ENCODE data around the gene KDM4C.
"Not testable (repeated sequence)": the region's sequence is repeated elsewhere in the genome, so short reads cannot be mapped to it uniquely, and the experiment has no call there.

KDM4C gene

GRCh38 chr9:7172154-7173115 lies 414.7 kb downstream of the KDM4C start:
- DNase-seq (ENCODE audit: low spot score): no peak

GRCh38 chr9:7173139-7173538 lies 415.4 kb downstream of the KDM4C start:
- DNase-seq (ENCODE audit: low spot score): no peak

DNA sequence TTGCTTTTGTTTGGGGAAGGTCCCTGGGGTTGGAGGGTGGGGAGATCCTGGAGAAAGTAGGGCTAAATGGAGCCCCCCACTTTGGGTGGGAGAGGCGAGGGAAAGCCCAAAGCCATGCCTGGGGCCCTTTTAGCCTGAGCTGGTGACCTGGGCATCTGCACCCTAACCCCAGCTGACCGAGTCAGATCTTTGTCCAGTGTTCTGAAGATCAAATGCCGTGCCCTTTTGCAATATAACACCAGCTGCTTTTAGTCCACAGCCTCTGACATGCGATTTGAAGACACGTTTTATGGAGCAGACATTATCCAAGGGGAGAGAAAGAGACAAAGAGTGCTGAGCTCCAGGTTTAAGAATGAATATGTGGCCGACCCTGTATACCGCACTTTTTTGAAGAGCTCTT lies 416.5 kb downstream of the KDM4C start:
- no peak for DNase-seq (ENCODE audit: low spot score)

GRCh38 chr9:7174884-7175283 lies 417.1 kb downstream of the KDM4C start:
- no peak for DNase-seq (ENCODE audit: low spot score)

GRCh38 chr9:7176561-7176960 lies 418.8 kb downstream of the KDM4C start:
- no peak for DNase-seq (ENCODE audit: low spot score)

GRCh38 chr9:7177383-7177782 lies 419.6 kb downstream of the KDM4C start:
- no peak for DNase-seq (ENCODE audit: low spot score)

DNA sequence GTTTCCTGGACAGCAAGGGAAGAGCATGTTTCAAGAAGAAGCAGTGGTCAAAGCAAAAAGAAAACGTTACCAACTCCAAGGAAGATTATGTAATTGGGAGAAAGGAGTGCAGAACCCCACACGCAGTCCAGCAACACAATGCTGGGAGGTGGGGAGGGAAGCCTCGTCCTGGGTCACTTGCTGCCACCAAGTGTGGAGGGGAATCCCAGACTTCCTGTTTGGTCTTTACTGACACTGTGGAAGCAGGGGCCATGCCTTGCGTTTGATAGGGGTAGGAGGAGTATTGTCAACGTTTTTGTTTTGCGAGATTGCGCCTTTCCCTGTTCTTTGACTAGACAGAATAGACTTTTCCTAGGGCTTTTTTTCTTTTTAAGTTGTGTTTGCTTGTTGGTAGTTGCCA lies 421.0 kb downstream of the KDM4C start:
- DNase-seq (ENCODE audit: low spot score): no peak

- DNase-seq (ENCODE audit: low spot score): no peak
Measured at GRCh38 chr9:7180247-7180646, 422.5 kb downstream of the KDM4C start.

DNA sequence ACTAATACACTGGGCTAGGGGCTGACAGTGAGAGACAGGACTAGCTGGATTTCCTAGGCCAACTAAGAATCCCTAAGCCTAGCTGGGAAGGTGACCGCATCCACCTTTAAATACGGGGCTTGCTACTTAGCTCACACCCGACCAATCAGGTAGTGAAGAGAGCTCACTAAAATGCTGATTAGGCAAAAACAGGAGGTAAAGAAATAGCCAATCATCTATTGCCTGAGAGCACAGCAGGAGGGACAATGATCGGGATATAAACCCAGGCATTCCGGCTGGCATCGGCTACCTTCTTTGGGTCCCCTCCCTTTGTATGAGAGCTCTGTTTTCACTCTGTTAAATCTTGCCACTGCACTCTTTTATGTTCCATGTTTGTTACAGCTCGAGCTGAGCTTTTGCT lies 425.4 kb downstream of the KDM4C start:
- not testable (repeated sequence) for DNase-seq (ENCODE audit: low spot score)

DNA sequence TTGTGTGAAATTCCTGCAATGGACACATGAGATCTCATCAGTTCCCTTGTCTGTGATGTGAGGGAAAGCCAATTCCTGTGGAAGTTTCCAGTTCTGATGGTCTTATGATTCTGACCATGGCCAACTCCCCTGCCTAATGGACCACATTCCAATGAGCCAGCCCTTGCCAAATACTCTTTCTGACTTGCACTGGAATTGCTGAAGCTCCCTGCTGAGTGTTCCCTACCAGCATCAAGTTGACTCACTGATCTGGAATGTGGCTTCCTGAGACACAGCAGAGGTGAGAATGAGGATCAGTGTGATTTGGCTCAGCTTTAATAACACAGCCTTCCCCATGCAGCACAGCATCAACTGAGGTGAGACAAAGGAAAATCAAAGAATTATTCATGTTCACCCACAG lies 427.8 kb downstream of the KDM4C start:
- no peak for DNase-seq (ENCODE audit: low spot score)

DNA sequence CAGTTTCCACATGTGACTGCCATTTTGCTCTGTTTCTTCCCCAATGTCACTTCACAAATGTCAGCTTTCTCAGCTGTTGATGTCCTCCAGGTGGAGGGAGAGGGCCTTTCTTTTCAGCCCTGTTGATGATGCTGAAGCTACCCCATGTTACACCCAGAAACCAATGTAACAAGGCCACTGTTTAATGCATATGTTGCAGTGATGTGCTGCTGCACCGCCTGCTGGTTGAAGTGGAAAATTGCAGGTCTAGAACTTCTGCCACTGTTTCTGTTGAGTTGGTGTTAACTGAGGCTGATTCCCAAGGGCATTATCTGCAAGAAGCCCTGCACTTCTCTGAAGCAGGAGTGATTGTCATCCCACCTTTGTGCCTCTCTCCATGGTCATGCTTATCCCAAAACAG lies 428.4 kb downstream of the KDM4C start:
- DNase-seq (ENCODE audit: low spot score): no peak

DNA sequence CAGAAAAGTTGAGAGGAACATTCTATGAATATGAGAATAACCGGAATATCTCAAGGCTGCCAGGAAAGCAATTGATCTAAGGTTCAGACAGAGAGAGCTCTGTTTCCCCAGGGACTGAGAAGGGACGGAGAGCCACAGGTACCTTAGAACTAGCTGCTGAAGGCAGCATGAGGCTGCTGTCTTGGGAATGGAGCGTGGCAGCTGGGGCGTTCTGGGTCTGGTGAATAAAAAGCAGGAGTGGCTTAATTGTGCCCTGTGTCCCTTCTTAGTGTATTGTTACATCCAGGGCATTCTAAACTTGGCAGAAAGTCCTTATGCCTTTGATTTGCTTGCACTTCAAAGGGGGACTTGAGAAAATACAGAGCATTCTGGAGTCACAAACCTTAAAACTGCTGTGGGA lies 434.5 kb downstream of the KDM4C start:
- no peak for DNase-seq (ENCODE audit: low spot score)

DNA sequence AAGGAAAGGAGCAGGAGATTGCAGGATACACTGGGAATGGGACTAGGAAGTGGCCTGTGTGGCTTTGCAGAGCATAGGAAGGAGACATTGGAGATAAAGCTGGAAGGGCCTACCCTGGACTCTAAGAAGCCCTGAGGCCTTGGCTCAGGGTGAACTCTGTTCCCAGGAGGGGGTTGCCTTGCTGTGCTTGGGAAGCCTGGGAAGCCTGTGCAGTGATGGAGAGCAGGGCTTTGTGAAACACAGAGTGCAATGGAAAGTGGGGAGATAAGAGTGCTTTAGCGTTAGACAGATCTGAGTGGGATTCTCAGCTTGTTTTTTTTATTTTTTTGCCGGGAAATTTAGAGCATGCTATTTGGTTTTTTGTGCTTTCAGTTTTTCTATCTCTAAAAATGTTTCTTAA lies 437.8 kb downstream of the KDM4C start:
- DNase-seq (ENCODE audit: low spot score): no peak

GRCh38 chr9:7196467-7196866 lies 438.7 kb downstream of the KDM4C start:
- no peak for DNase-seq (ENCODE audit: low spot score)

- DNase-seq (ENCODE audit: low spot score): no peak
Measured at GRCh38 chr9:7201196-7201595, 443.4 kb downstream of the KDM4C start.

GRCh38 chr9:7205806-7206205 lies 448.0 kb downstream of the KDM4C start:
- no peak for DNase-seq (ENCODE audit: low spot score)

DNA sequence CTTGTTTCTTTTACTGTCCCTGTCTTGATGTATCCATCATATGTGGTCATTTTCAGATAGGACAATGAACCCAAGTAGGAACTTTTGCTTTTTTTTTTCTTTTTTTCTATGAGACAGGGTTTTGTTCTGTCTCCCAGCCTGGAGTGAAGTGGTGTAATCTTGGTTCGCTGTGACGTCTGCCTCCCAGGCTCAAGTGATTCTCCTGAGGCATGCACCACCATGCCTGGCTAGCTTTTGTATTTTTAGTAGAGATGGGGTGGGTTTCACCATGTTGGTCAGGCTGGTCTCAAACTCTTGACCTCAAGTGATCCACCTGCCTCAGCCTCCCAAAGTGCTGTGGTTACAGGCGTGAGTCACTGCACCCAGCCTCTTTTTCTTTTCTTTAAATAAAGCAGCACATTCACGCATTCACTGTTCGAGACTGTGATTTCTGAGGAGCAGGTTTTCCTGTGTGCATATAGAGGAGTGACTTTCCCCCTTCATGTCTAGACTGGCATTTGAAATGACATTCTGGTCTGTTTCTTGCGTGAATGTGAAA lies 448.5 kb downstream of the KDM4C start:
- no peak for DNase-seq (ENCODE audit: low spot score)

DNA sequence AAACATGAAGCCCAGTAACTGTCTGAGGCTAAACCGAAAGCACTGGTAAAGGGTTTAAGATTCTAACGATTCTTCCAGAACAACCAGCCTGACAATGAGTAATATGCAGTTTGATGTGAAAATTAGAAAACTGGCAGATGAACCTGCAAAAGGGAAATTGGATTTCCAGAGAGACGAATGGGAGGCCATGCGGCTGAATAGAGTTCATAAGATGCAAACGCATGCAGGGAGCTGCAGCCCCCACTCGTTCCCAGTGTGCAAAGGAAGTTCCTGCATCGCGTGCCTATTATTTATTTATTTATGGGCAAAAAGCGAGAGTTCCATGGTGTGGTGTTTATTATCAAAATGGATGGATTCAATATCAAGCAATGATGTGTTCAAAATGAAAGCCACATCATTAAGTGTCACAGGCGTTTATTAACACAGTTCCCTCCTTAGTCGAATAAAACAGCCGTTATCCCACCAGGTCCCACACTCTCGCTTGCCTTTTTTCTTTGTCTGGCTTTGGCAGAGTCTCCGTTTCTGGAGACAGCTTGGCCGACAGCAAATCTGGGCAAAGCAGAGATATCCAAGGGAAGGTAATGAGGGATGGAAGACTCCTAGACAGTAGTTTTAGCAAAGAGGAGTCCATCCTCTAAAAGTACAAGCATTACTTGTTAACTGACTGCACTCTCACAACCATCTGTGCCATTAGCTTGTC lies 451.4 kb downstream of the KDM4C start:
- no peak for DNase-seq (ENCODE audit: low spot score)

DNA sequence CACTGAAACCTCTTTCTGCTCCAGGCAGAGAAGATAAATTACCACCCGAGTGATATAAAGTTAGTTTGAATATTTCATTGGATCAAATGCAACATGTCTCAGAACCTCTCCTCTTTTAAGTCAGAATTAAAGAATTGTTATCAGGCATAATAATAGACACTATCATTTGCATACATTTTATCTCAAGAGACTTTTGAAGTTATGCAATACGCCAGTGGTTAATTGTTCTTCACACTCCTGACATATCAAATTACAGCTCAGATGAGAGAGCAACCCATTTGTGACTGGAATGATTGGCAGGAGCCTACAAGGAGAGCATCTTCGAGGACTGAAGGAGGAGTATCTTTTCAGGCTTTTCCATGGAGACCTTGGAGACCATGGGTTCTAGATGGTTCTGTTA lies 452.2 kb downstream of the KDM4C start:
- no peak for DNase-seq (ENCODE audit: low spot score)

DNA sequence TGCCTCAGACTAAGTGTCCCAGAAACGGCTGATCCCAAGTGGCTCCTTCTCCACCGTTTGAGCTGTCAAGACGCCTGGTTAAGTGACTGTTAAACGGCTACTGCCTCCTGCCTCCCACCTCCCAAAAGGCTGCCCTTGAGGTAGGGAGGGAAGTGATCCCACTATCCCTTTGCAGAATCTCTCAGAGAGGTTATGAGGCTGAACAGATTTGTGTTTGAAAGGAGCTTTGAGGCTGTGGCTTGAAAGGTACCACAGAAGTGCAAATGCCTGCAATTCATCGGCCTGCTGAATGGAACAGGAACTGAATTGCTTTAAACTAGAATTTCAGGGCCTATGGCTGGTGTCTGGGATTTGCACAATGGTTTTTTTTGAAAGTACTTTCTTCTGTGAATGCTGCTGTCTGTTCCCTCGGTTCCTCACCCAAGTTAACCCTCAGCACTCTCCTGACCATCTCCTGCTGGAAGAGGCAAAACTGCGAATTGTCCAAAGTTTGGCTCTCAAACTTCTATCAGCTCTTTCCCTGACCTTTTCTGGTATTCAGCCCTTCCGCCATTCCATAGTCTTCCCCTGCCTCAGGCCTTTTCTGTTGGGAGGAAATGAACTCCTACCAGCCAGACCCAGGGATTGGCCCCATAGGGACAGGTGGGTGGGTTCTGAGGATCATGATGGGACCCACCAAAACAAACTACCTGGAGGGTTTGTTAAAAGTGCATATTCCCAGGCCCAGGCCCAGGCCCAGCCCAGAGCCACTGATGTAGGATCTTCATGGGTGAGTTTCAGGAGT lies 453.3 kb downstream of the KDM4C start:
- DNase-seq (ENCODE audit: low spot score): no peak

GRCh38 chr9:7211657-7212056 lies 453.9 kb downstream of the KDM4C start:
- DNase-seq (ENCODE audit: low spot score): no peak

DNA sequence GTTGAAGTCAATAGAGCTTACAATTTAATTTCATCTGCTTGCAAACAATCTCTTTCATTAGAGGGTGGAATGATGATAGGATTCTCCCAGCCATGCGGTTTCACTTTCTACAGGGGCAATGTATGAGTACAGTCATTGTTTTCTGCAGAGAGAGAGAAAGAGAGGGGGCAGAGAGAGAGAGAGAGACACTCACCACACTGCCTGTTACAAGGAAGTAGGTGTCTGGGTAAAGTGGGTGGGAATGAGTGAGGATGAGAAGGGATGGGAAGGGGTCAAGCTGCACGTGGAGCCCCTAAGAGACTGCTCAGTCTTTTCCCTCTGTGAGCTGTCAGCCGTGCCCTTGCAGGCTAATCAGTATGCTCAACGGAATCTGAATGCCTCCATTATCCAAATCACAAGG lies 454.3 kb downstream of the KDM4C start:
- no peak for DNase-seq (ENCODE audit: low spot score)

All from ecto neural progenitor cell (in vitro differentiated cells).